Esophagus squamous epithelium (tissue), 4 donors: ENCODE data around the gene SRSF2.

Experiments used
- POLR2A ChIP-seq, 4 donors: fragments of 450-650 bp; IDR thresholded peaks; one replicate each; pipeline ENCODE4 v1.6.1; 2017; ENCODE audit warnings: antibody characterized with exemption in 4 of 4, mild to moderate bottlenecking in 4 of 4, moderate library complexity in 3 of 4
- TF ChIP-seq, protein P1 (sequence below), 6 experiments: fragments of 450-650 bp in 4 of 6; fragments of 200-600 bp in 2 of 6; sonication (generic) in 2 of 6; IDR thresholded peaks; one replicate each; pipeline ENCODE4 v1.5.1; 2016 to 2019; ENCODE audit warnings: antibody characterized with exemption in 6 of 6, mild to moderate bottlenecking in 4 of 6, moderate library complexity in 4 of 6

DNA sequence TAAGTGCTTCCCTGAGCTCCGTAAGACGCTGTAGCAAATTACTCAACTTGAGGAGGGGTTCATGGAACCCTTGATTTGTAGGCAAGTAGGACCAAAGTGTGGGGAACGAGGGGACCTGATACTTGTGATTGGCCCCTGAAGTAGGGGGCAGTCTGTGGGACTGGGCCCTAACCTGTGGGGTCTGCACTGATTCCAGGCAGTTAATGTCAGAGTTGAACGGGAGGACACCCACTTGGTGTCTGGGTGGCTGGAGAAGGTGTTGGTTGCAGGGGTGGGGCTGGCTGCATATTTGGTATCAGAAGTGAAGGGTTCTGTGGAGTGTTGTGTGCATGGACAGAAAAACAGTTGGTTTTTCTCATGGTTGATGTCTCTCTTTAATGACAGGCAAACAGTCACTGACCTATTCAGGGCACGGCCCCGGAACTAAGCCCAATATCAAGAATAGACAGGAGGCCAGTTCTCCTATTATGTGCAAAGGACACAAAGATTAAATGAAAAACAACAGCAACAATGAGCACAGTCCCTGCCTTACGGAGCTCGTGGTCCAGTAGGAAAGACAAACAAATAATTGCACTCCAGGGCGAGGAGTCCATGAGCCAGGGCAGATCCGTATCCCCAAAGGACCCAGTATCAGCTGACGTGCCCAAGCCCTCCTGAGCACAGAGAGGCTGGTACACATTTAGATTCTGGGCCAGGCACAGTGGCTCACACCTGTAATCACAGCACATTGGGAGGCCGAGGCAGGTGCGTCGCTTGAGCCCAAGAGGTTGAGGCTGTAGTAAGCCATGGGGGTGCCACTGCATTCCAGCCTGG lies 45.5 kb downstream of the SRSF2 start:
- TF ChIP-seq, protein P1, sequence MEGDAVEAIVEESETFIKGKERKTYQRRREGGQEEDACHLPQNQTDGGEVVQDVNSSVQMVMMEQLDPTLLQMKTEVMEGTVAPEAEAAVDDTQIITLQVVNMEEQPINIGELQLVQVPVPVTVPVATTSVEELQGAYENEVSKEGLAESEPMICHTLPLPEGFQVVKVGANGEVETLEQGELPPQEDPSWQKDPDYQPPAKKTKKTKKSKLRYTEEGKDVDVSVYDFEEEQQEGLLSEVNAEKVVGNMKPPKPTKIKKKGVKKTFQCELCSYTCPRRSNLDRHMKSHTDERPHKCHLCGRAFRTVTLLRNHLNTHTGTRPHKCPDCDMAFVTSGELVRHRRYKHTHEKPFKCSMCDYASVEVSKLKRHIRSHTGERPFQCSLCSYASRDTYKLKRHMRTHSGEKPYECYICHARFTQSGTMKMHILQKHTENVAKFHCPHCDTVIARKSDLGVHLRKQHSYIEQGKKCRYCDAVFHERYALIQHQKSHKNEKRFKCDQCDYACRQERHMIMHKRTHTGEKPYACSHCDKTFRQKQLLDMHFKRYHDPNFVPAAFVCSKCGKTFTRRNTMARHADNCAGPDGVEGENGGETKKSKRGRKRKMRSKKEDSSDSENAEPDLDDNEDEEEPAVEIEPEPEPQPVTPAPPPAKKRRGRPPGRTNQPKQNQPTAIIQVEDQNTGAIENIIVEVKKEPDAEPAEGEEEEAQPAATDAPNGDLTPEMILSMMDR (IDR thresholded peaks at IDR 0.05) = no peak
- TF ChIP-seq POLR2A (IDR thresholded peaks at IDR 0.05) = no peak
